NCI-H128 (cell line): ENCODE data around the gene ADCY3.
"Not testable (repeated sequence)": the region's sequence is repeated elsewhere in the genome, so short reads cannot be mapped to it uniquely, and the experiment has no call there.

Source experiments
- DNase-seq: peaks from one replicate; lab custom pipeline; 2025; ENCODE audit not compliant: unreplicated experiment; lab: John Stamatoyannopoulos, UW

ADCY3 gene

GRCh38 chr2:24852431-24853020 is 67.5 kb downstream of the ADCY3 start:
- DNase-seq = no peak

DNA sequence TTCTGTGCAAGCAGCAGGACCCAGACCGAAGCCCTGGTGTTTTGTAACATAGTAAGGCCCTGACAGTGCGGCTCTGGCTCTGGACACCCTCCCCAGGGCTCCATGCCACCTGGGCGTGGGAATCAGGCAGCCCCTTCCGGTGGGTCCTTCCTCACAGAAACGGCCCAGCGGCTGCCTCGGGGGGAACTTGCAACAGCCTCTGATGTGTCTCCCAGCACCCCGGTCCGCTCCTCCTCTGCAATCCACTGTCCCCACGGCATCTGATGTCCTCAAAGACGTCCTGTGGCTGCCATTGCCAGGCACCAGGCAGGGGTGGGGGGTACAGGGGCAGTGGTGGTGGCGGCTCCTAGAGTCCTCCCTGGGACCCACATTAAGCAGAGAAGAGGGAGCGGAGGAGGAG is 68.0 kb downstream of the ADCY3 start:
- no peak for DNase-seq

DNA sequence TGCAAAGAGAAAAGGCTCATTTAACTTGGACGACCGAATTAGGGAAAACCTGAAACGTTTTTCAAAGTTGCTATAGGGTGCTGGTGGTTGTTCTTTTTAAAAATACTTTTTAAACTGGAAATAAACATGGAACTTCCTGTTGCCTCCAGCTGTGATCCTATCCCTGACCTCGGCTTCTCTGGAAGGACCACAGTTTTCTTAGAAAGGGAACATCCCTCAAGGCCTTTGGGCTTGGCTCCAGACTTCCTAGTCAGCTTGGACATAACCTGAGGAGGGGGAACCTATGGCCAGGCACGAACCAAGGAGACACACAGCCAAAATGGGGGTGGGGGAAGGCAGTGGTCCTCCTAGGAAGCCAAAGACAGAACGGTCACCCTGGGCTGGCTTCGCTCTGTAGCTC is 69.1 kb downstream of the ADCY3 start:
- DNase-seq = no peak

- no peak for DNase-seq
These were observed 74.3 kb downstream of the ADCY3 start for GRCh38 chr2:24845691-24846090.

- DNase-seq = no peak
These were observed 75.9 kb downstream of the ADCY3 start for GRCh38 chr2:24844023-24844685.

DNA sequence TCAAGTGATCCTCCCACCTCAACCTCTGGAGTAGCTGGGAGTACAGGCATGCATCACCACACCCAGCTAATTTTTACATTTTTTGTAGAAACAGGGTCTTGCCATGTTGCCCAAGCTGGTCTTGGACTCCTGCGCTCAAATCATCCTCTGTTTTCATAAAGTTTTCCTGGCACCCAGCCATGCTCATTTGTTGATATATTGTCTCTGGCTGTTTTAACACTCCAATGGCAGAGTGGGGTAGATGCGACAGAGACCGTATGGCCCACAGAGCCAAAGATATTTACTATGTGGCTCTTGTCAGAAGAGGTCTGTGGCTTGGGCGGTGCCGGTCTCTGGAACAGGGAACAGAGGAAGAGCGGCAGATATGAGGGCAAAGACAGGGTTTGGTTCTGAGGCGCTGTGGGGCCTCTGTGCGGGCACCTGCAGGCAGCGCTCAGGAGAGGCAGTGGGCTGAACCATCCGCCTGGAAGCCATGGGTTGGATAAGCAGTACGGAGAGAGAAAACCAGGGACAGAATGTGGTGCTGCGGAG is 76.6 kb downstream of the ADCY3 start:
- DNase-seq = no peak

DNA sequence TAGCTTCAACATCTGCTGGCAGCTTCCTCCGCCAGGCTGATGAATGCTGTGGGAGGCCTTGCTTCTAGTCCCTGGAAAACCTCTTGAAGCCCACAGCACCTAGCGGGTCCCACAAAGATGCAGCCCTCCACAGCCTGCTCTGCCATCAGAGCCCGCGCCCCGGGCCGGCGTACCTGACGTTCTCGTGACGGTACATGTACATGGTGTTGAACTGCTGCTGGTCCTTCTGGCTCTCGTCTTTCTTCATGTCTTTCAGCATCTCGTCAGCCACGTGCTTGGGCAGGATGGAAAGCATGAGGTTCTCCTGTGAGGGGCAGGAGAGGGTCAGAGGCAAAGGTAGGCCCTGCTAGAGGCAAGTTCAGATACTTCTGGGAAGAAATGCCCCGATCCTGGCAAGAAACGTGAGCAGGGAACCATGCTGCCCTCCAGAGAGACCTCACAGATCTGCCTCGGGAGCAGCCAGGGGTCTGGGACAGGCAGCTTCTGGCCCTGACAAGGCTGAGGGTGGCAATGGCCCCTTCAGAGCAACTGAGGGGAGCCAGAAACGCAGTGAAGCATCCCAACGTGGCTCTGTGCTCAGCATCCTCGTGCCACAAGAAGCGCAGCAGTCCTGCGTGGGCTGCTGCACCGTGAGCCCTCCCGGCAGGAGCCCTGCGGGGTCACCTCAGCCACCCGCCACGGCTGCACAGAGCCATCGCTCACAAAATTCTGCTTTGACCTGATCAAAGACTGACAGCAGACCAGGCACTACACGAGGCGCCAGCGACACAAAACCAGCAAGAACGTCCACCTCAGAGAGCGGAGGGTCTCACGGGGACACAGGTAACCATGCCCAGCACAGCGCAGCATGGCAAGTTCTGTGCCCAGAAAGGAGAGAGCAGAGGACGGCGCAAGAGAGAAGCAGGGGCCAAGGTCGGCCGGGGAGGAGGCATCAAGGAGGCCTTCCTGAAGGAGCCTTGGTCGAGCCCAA is 77.7 kb downstream of the ADCY3 start:
- no peak for DNase-seq

DNA sequence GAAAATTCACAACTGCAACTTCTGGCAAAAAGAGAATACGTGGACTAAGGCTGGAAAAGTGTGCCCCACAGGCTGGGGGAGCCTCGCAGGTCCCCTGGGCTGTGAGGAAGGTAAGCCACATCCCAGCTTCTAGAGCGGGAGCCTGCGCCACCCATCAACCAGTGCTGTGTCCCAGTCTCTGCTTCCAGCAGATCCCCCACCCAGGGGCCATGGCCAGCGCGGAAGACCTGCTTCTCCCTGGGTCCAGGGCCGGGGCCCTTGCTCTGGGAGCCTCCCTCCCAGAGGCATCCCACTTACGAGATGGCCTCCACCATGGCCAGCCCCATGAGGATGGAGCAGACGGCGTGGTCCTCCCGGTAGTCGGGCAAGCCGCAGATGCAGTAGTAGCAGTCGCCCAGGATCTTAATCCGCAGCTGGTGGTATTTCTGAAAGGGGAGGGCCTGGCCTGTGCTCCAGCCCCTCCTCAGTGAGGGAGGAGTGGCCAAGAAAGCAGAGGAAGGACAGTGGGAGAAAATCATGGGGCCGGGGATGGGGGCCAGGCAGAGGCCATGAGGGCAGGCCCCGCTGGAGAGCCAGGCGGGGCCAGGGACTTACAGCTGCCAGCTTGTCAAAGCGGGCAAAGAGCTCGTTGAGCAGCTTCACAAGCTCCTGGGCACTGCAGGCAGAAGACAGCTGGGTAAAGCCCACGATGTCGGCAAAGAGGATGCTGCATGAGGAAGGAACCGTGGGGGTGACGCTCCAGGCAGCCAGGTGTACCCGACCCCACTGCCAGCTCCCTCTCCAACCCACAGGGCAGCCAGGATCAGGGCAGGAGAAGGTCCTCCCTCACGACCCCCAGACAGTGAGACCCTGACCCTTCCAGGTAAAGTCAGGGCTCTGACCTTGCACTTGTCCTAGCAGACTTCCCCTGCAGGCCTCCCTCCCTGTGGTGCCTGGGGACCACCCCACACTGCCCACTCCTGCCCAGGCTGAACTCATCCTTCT is 78.8 kb downstream of the ADCY3 start:
- DNase-seq = no peak

GRCh38 chr2:24840164-24840869 is 79.7 kb downstream of the ADCY3 start:
- no peak for DNase-seq

DNA sequence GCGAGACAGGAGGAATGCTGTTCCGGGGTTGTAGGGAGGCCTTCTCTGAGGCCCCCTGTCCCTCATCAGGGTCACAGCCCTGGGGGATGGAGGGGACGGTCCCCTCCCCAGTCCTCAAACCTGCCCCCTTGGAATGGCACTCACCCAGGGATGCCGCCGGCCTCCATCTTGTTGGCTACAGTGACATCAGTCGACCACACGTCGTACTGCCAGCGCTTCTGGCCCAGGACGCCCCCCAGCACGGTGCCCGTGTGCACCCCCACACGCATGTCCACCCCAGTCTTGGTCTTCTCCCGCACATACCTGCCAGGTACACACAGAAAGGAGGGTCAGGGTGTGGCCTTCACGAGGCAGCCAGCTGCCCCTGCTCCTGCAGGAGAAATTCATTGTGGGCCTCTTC is 80.3 kb downstream of the ADCY3 start:
- DNase-seq = no peak

DNA sequence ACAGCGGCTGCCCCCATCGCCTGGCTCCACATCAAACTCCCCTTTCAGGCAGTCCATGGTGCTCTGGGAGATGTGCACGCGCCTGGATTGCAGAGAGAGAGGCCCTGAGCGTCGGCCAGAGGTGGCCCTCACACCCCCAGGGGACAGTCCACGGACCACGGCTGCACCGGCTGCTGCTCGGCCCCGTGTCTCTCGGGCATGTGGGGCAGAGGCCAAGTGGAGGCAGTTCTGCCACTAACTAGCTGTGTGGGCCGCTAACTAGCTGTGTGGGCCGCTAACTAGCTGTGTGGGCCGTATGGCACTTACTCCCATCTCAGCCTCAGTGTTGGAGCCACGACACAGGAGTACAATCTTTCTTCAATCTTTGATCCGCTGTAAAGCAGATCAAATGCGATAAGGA is 81.5 kb downstream of the ADCY3 start:
- DNase-seq = no peak

DNA sequence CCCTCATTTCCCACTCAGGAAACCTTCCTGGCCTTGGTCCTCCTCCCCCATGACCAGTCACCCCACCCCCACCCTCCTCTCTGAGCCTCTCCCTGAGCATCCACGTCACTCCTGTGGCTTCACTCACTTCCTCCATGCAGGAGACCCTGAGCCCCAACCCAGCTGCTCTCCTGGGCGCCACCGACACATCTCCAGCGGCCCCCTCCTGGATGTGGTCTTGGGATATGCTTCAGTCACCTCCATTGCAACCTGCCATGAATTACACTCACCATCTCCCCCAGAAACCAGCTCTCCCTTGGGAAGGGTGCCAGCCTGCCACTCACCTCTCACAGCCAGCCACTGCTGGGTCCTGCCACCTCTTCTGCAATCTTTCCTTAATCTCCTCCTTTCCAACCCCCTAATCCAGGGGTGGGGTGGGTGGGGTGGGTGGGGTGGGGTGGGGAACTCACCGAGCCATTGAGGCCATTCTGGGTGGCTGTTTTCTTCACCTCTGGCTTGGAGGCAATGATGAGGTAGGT is 82.0 kb downstream of the ADCY3 start:
- no peak for DNase-seq

DNA sequence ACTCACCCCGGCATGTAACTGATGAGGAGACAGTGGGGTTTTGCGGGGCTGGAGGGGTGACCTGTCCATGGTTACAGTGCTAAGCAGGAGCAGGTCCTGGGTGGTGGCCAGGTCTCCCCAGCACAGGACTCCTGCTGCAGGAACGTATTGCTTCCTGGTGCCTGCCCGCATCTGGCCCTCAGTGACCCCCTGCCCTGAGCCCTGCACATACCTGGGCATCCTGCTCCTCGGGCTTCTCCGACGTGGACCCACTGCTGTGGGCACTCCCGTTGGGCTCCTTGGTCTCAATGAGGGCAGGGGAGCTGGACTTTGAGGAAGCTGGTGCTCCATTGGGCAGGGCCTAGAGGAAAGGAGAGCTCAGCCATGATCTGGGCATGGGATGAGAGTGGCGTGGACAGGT is 83.3 kb downstream of the ADCY3 start:
- DNase-seq = no peak

- DNase-seq = no peak
These were observed 83.8 kb downstream of the ADCY3 start for GRCh38 chr2:24836206-24836605.

GRCh38 chr2:24835411-24835810 is 84.6 kb downstream of the ADCY3 start:
- DNase-seq = not testable (repeated sequence)

DNA sequence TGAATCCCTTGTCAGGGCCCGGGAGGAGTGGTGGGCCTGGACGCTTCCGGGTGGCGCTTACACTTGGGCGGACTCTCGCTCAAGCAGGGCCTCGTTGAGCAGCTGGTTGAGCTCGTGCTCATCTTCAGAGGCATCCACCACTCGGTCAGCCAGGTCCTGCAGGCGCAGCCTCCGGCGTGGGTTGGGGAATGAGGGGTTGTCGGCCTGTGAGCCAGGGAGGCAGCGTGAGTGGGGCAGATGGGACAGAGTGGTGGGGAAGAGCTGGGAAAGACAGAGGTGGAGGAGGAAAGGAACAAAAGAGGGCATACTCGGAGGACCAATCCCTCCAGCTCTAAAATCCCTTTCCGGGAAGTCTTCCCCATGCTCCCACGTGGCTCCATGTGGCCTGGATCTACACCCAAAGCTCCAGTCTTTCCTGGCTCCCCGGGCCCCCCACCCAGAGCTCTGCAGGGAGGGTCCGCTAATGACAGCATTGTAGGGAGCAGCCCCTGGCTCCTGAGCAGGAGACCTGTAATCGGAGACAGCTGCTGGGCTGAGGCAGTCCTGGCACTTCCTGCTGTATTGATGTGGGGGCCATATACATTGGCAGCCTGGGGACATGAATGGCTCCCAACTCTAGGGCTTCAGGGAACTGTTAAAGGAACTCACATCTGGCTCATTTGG is 85.2 kb downstream of the ADCY3 start:
- no peak for DNase-seq

- no peak for DNase-seq
These were observed 86.0 kb downstream of the ADCY3 start for GRCh38 chr2:24833821-24834732.
